ENCODE data around the gene HSPE1. TPM values are rescaled to one million over a fixed set of nuclear protein-coding genes. Genes with fewer than 3 reads are reported as not detected.
A peak's percentile ranks its signal among the peaks of the same experiment; 100 is the strongest.

Gene HSPE1
- total and polyA plus RNA-seq, 2 of the 8 experiments (the other 6 are each of a cell fraction or from before 2014, with no cell fraction given): 206 to 377 TPM

GRCh38 chr2:197502685-197503084 is 2.5 kb downstream of the HSPE1 start:
- Histone ChIP-seq H3K23ac (ENCODE audit: insufficient read length) (no peak overlapping the region), H3K4me2 (ENCODE audit: insufficient read depth in 1 of 2, low read depth in 2 of 2, low read length in 2 of 2) (0 out of 4 replicates have a peak overlapping the region, but pooled peaks of 1 of the 2 experiments have one; percentile 66), H3K14ac (ENCODE audit: insufficient read length) (no peak overlapping the region), H4K20me1 (replicated peaks in 1 of 2; ENCODE audit: control insufficient read depth in 1 of 2, insufficient read depth in 2 of 2, low read length in 2 of 2) (peaks cover 7 to 9% of the 10 kb centered on the region in 2 experiments), H3K23me2 (ENCODE audit: low read depth, low read length) (peaks cover 4% of the 10 kb centered on the region; the same call in 1 of the 2 replicates), H2BK5ac (ENCODE audit: low read depth, low read length) (no peak overlapping the region), H3K27ac (ENCODE audit: low read depth, low read length) (no peak overlapping the region), H3K27me3 (replicated peaks in 1 of 4; ENCODE audit: control insufficient read depth in 3 of 4, extremely low read depth in 1 of 4, insufficient read depth in 3 of 4, low read length in 3 of 4) (no peaks in the 10 kb centered on the region), H2BK120ac (replicated peaks; ENCODE audit: low read depth, low read length) (no peak overlapping the region), H3K4me1 (replicated peaks in 1 of 4; ENCODE audit: control insufficient read depth in 3 of 4, insufficient read depth in 4 of 4, low read length in 3 of 4) (peaks cover 1 to 6% (median 3%) of the 10 kb centered on the region in 4 experiments; a peak in 5 of 7 replicates), H3K79me2 (ENCODE audit: control insufficient read depth in 1 of 2, insufficient read depth in 2 of 2, low read length in 2 of 2) (peaks cover 32 to 62% of the 10 kb centered on the region in 2 experiments), H3K36me3 (ENCODE audit: control insufficient read depth in 2 of 4, insufficient read depth in 4 of 4, low read length in 3 of 4) (peaks cover 6 to 52% (median 21%) of the 10 kb centered on the region in 4 experiments), H2AK5ac (ENCODE audit: low read depth, low read length) (no peak overlapping the region), H3K9ac (replicated peaks in 1 of 4; ENCODE audit: extremely low read depth in 1 of 4, low read depth in 3 of 4, low read length in 3 of 4) (no peak overlapping the region), H4K5ac (ENCODE audit: insufficient read length, low read depth, low read length) (no peak overlapping the region), H2AFZ (ENCODE audit: low read length) (no peak overlapping the region), H3K79me1 (ENCODE audit: low read depth, low read length) (no peaks in the 10 kb centered on the region), H2BK12ac (ENCODE audit: low read depth, low read length) (no peak overlapping the region), H4K8ac (ENCODE audit: extremely low read depth, insufficient read depth, low read length) (no peak overlapping the region), H2BK15ac (ENCODE audit: low read length) (no peak overlapping the region), H4K91ac (replicated peaks; ENCODE audit: insufficient read length, low read length) (no peak overlapping the region), H3K56ac (replicated peaks; ENCODE audit: insufficient read length, low read depth, low read length) (no peak overlapping the region), H3K9me3 (ENCODE audit: insufficient read depth in 2 of 2, low read depth in 1 of 2, low read length in 1 of 2) (no peaks in the 10 kb centered on the region), H3K4me3 (ENCODE audit: extremely low read depth in 1 of 4, insufficient read depth in 2 of 4, low read depth in 3 of 4, low read length in 4 of 4) (peak overlapping the region in 1 of 4 experiments; percentile 86; a peak in 1 of 8 replicates), H3K18ac (ENCODE audit: extremely low read depth, low read length) (no peak overlapping the region), H2BK20ac (ENCODE audit: low read length) (no peak overlapping the region), H3K4ac (replicated peaks; ENCODE audit: insufficient read length, low read depth, low read length) (no peak overlapping the region)
- ChIA-PET CTCF (ENCODE audit: partially characterized antibody) (interaction anchor here (1.5 kb wide), 1 partner anchor 10 kb away, joined by 4 read pairs; no protein-coding TSS in a partner anchor), POLR2A (ENCODE audit: partially characterized antibody) (interaction anchor here (1.0 to 15.2 kb wide), 4 partner anchors 12 to 74 kb away, joined by 3 to 270 read pairs (median 74); partner anchors contain the start of gene MOB4)
- no peak for FAIRE-seq
- 93% methylated on average over 4 of the region's 4 CpGs; no CpG with 5 or more reads in 1 of the 2 experiments for WGBS, 2 experiments (ENCODE audit: extremely low coverage in 1 of 2, insufficient coverage in 1 of 2, insufficient read length in 1 of 2, insufficient replicate concordance in 2 of 2, low coverage in 1 of 2, low lambda C conversion rate in 2 of 2, missing lambda C conversion rate in 1 of 2)
- DNase-seq (ENCODE audit: low read depth in 1 of 2, low spot score in 2 of 2): no peak
- TF ChIP-seq RNF2 (IDR thresholded peaks at IDR 0.05; ENCODE audit: borderline replicate concordance, low read depth, low read length, missing control alignments, poor library complexity, severe bottlenecking): no peak
- TF ChIP-seq RBBP5 (IDR thresholded peaks at IDR 0.05; ENCODE audit: borderline replicate concordance, low read depth, low read length): no peak
- TF ChIP-seq KDM4A (IDR thresholded peaks at IDR 0.05; ENCODE audit: low read depth, low read length, severe bottlenecking): no peak
- TF ChIP-seq CTBP2 (IDR thresholded peaks at IDR 0.05; ENCODE audit: borderline replicate concordance, insufficient read depth, insufficient read length, low read length): no peak
- no peak for TF ChIP-seq CBX8 (IDR thresholded peaks at IDR 0.05; ENCODE audit: borderline replicate concordance, low read depth, low read length)
- TF ChIP-seq E2F6 (IDR thresholded peaks at IDR 0.05): no peak
- TF ChIP-seq NANOG (IDR thresholded peaks at IDR 0.05; ENCODE audit: insufficient read depth, low read depth, low read length, poor library complexity, severe bottlenecking): no peak
- no peak for TF ChIP-seq NRF1 (IDR thresholded peaks at IDR 0.05; ENCODE audit: low read depth, low read length)
- TF ChIP-seq KDM1A (IDR thresholded peaks at IDR 0.05; ENCODE audit: borderline replicate concordance, low read length): no peak
- TF ChIP-seq RAD21 (IDR thresholded peaks at IDR 0.05 in 1 of 2, conservative IDR thresholded peaks at IDR 0.05 in 1 of 2; ENCODE audit: low read depth in 2 of 2, low read length in 2 of 2): no peak
- no peak for TF ChIP-seq TCF12 (IDR thresholded peaks at IDR 0.05; ENCODE audit: low read depth, low read length)
